ENCODE data around the gene SMIM23. TPM values are rescaled to one million over a fixed set of nuclear protein-coding genes. Genes with fewer than 3 reads are reported as not detected.

Gene SMIM23
- not detected for total RNA-seq

- H3K4me1 ChIP-seq, result no peaks in the 10 kb centered on the region
- TF ChIP-seq POLR2AphosphoS5 (IDR thresholded peaks at IDR 0.05) (no peak), CTCF (IDR thresholded peaks at IDR 0.05) (no peak), POLR2A (IDR thresholded peaks at IDR 0.05; ENCODE audit: low read depth) (no peak), EP300 (IDR thresholded peaks at IDR 0.05) (no peak)
- no peaks in the 10 kb centered on the region for H3K9me3 ChIP-seq
- intact Hi-C loops (cut with DNase I), result no loop called here
- no peaks in the 10 kb centered on the region for H3K36me3 ChIP-seq
- H3K4me3 ChIP-seq, result no peak within 1 kb of the TSS
- no peak for DNase-seq (ENCODE audit: extremely low spot score)
- H3K27ac ChIP-seq (replicated peaks in 1 of 4), result no peak within 1 kb of the TSS
- H3K27me3 ChIP-seq, result peaks cover 0 to 20% (median 0%) of the 10 kb centered on the region in 4 donors
These were observed at the start of gene SMIM23 for GRCh38 chr5:171785517-171785916. Gene SMIM23 (plus strand): TSS chr5:171785817. CDS start chr5:171785872, 55 bp downstream.

GRCh38 chr5:171736976-171737891 is 48.4 kb upstream of the SMIM23 start:
- H3K36me3 ChIP-seq, result no peaks in the 10 kb centered on the region
- WGBS, result 60% methylated on average over 11 of the region's 11 CpGs
- H3K27ac ChIP-seq (replicated peaks in 1 of 4), result no peak overlapping the region
- H3K4me3 ChIP-seq, result no peak overlapping the region
- H3K4me1 ChIP-seq, result peaks cover 0 to 11% (median 8%) of the 10 kb centered on the region in 4 donors
- no peak for DNase-seq (ENCODE audit: extremely low spot score)
- no peaks in the 10 kb centered on the region for H3K9me3 ChIP-seq
- no peaks in the 10 kb centered on the region for H3K27me3 ChIP-seq
- intact Hi-C loops (cut with DNase I), result no loop called here
- no peak for TF ChIP-seq EP300 (IDR thresholded peaks at IDR 0.05)
- no peak for TF ChIP-seq CTCF (IDR thresholded peaks at IDR 0.05)
- no peak for TF ChIP-seq POLR2A (IDR thresholded peaks at IDR 0.05; ENCODE audit: low read depth)
- no peak for TF ChIP-seq POLR2AphosphoS5 (IDR thresholded peaks at IDR 0.05)

GRCh38 chr5:171738501-171738900 is 47.1 kb upstream of the SMIM23 start:
- 88% methylated on average over 8 of the region's 8 CpGs for WGBS
- H3K9me3 ChIP-seq, result no peaks in the 10 kb centered on the region

GRCh38 chr5:171739271-171739670 is 46.3 kb upstream of the SMIM23 start:
- TF ChIP-seq POLR2AphosphoS5 (IDR thresholded peaks at IDR 0.05) (no peak), EP300 (IDR thresholded peaks at IDR 0.05) (no peak), POLR2A (IDR thresholded peaks at IDR 0.05; ENCODE audit: low read depth) (no peak), CTCF (IDR thresholded peaks at IDR 0.05) (no peak)
- no peaks in the 10 kb centered on the region for H3K36me3 ChIP-seq
- H3K27me3 ChIP-seq, result no peaks in the 10 kb centered on the region
- WGBS, result 94% methylated on average over 6 of the region's 6 CpGs
- intact Hi-C loops (cut with DNase I), result no loop called here
- no peaks in the 10 kb centered on the region for H3K9me3 ChIP-seq
- no peak for DNase-seq (ENCODE audit: extremely low spot score)
- H3K4me3 ChIP-seq, result no peak overlapping the region
- peaks cover 0 to 11% (median 8%) of the 10 kb centered on the region in 4 donors for H3K4me1 ChIP-seq
- H3K27ac ChIP-seq (replicated peaks in 1 of 4), result no peak overlapping the region

More at GRCh38 chr5:171738501-171738900, 47.1 kb upstream of the SMIM23 start:
- DNase-seq (ENCODE audit: extremely low spot score), result no peak
- TF ChIP-seq POLR2A (IDR thresholded peaks at IDR 0.05; ENCODE audit: low read depth), result no peak
- TF ChIP-seq EP300 (IDR thresholded peaks at IDR 0.05), result no peak
- no peak for TF ChIP-seq POLR2AphosphoS5 (IDR thresholded peaks at IDR 0.05)
- TF ChIP-seq CTCF (IDR thresholded peaks at IDR 0.05), result no peak
- Histone ChIP-seq H3K27ac (replicated peaks in 1 of 4) (no peak overlapping the region), H3K27me3 (no peaks in the 10 kb centered on the region), H3K4me1 (peaks cover 0 to 11% (median 8%) of the 10 kb centered on the region in 4 donors), H3K36me3 (no peaks in the 10 kb centered on the region), H3K4me3 (no peak overlapping the region)
- intact Hi-C loops (cut with DNase I), result no loop called here
